Sigmoid colon (tissue), 7 donors: ENCODE results near the gene RSPRY1. TPM values are rescaled to one million over a fixed set of nuclear protein-coding genes. Genes with fewer than 3 reads are reported as not detected.

Source experiments
- DNase-seq: peaks from one replicate; pipeline ENCODE4 v3.0.0-alpha.2; 2019
- H3K27ac ChIP-seq, 4 donors: fragments of 200-600 bp; sonication (generic); one replicate each; pipeline ENCODE4 v1.5.1; 2016 to 2019; ENCODE audit warnings: mild to moderate bottlenecking in 1 of 4
- H3K27me3 ChIP-seq, 3 donors: fragments of 200-600 bp; sonication (generic); one replicate each; pipeline ENCODE4 v1.5.1; 2019; ENCODE audit warnings: mild to moderate bottlenecking in 1 of 3
- H3K36me3 ChIP-seq, 4 donors: fragments of 200-600 bp; sonication (generic); one replicate each; pipeline ENCODE4 v1.5.1; 2016 to 2019
- H3K4me1 ChIP-seq, 4 donors: fragments of 200-600 bp; sonication (generic); one replicate each; pipeline ENCODE4 v1.5.1; 2017 to 2019
- H3K4me3 ChIP-seq, 4 donors: fragments of 200-600 bp; sonication (generic); one replicate each; pipeline ENCODE4 v1.5.1; 2017 to 2019; ENCODE audit warnings: mild to moderate bottlenecking in 2 of 4, moderate library complexity in 1 of 4
- H3K9me3 ChIP-seq, 4 donors: fragments of 200-600 bp in 3 of 4; sonication (generic) in 3 of 4; one replicate each; pipeline versions ENCODE4 v1.5.1 to v1.6.1; 2013 to 2019
- CTCF ChIP-seq, 4 experiments: fragments of 450-650 bp in 3 of 4; fragments of 200-600 bp in 1 of 4; IDR thresholded peaks; one replicate each; pipeline ENCODE4 v1.5.1; 2016 to 2019; ENCODE audit warnings: antibody characterized with exemption in 4 of 4, mild to moderate bottlenecking in 3 of 4, moderate library complexity in 2 of 4
- EP300 ChIP-seq, 4 donors: sonication (generic); formaldehyde crosslinking; IDR thresholded peaks; one replicate each; pipeline ENCODE4 v1.6.1; 2017; ENCODE audit warnings: antibody characterized with exemption in 4 of 4
- POLR2A ChIP-seq, 2 donors: fragments of 450-650 bp; IDR thresholded peaks; one replicate each; pipeline ENCODE4 v1.6.1; 2016; ENCODE audit warnings: antibody characterized with exemption in 2 of 2, mild to moderate bottlenecking in 2 of 2, moderate library complexity in 2 of 2
- POLR2AphosphoS5 ChIP-seq, 4 donors: sonication (generic); formaldehyde crosslinking; IDR thresholded peaks; one replicate each; pipeline ENCODE4 v1.6.1; 2017; ENCODE audit warnings: antibody characterized with exemption in 4 of 4
- WGBS, 2 donors: extraction: QIAGEN DNeasy Blood & Tissue Kit; methylation state at CpG; one replicate each; pipeline ENCODE4 v1.1.7; 2013; 5-methylcytosine and 5-hydroxymethylcytosine counted together
- intact Hi-C: fragments of 100-400 bp; cut with DNase I; formaldehyde crosslinking; loops from one replicate; pipeline ENCODE4 v1.15.1; 2023
- polyA plus RNA-seq, 3 donors: library from polyadenylated mRNA; stranded (reverse); fragments of 200-250 nt; gene quantifications; one replicate each; pipeline ENCODE4 v1.2.3, GENCODE V29; 2013
- total RNA-seq, 4 donors: library from RNA; depleted of rRNA; stranded (reverse); fragments of >200 nt; gene quantifications; one replicate each; pipeline ENCODE4 v1.1.0, GENCODE V29; 2016
- donor health status: healthy with polysubstance abuse.
- donor health status: Bipolar disorder and iron deficiency.
- donor health status: healthy.

Gene RSPRY1
- total RNA-seq (10 to 100 TPM; 30.6 to 42.7 (median 34.1) TPM), polyA plus RNA-seq (10 to 100 TPM; 12.6 to 17.8 (median 16.6) TPM)

- no peaks in the 10 kb centered on the region for H3K9me3 ChIP-seq
- no peaks in the 10 kb centered on the region for H3K36me3 ChIP-seq
- peak; percentile 99 for DNase-seq
- peaks cover 0 to 57% (median 42%) of the 10 kb centered on the region in 4 donors for H3K4me1 ChIP-seq
- H3K4me3 ChIP-seq: peak within 1 kb of the TSS; percentile 88 to 99 (median 96)
- TF ChIP-seq POLR2AphosphoS5 (IDR thresholded peaks at IDR 0.05) (peak; percentile 86 to 96 (median 93)), EP300 (IDR thresholded peaks at IDR 0.05) (no peak), POLR2A (IDR thresholded peaks at IDR 0.05) (peak; percentile 81 to 83)
- intact Hi-C loops: loop anchor here (5.0 to 10.0 kb wide), 4 partner anchors 94 to 349 kb away; partner anchors contain the start of genes CCDC102A, CPNE2 and HERPUD1
- WGBS, 2 donors: 0% methylated on average over 64 of the region's 64 CpGs
- H3K27me3 ChIP-seq: no peaks in the 10 kb centered on the region
- H3K27ac ChIP-seq: peak within 1 kb of the TSS; percentile 97 to 99 (median 98)
These were observed at the start of gene RSPRY1, which contains the start of gene PSME3IP1 for GRCh38 chr16:57185945-57186871. TSS of gene RSPRY1 (plus strand) at chr16:57186329. CDS start at chr16:57204659, 18,330 bp downstream. TSS of gene PSME3IP1 (minus strand) at chr16:57186039. CDS start at chr16:57173854, 12,185 bp downstream.

GRCh38 chr16:57137043-57137442 is 49.1 kb upstream of the RSPRY1 start:
- Histone ChIP-seq H3K4me3 (no peak overlapping the region), H3K36me3 (peaks cover 0 to 12% (median 0%) of the 10 kb centered on the region in 4 donors), H3K4me1 (no peaks in the 10 kb centered on the region), H3K27ac (no peak overlapping the region), H3K27me3 (no peaks in the 10 kb centered on the region), H3K9me3 (no peaks in the 10 kb centered on the region)
- no peak for DNase-seq
- TF ChIP-seq POLR2AphosphoS5 (IDR thresholded peaks at IDR 0.05): no peak
- TF ChIP-seq EP300 (IDR thresholded peaks at IDR 0.05): no peak
- TF ChIP-seq POLR2A (IDR thresholded peaks at IDR 0.05): no peak
- no peak for TF ChIP-seq CTCF (IDR thresholded peaks at IDR 0.05)
- intact Hi-C loops: no loop called here
- WGBS, 2 donors: 84 to 90% methylated on average over 14 of the region's 14 CpGs

GRCh38 chr16:57137566-57138273 is 48.4 kb upstream of the RSPRY1 start:
- TF ChIP-seq POLR2A (IDR thresholded peaks at IDR 0.05) (no peak), CTCF (IDR thresholded peaks at IDR 0.05) (no peak), POLR2AphosphoS5 (IDR thresholded peaks at IDR 0.05) (no peak), EP300 (IDR thresholded peaks at IDR 0.05) (no peak)
- Histone ChIP-seq H3K4me1 (no peaks in the 10 kb centered on the region), H3K4me3 (no peak overlapping the region), H3K9me3 (no peaks in the 10 kb centered on the region), H3K36me3 (peaks cover 0 to 12% (median 0%) of the 10 kb centered on the region in 4 donors), H3K27me3 (no peaks in the 10 kb centered on the region), H3K27ac (no peak overlapping the region)
- no peak for DNase-seq
- 83 to 85% methylated on average over 10 of the region's 10 CpGs for WGBS, 2 donors
- intact Hi-C loops: no loop called here

- Histone ChIP-seq H3K36me3 (peaks cover 0 to 12% (median 0%) of the 10 kb centered on the region in 4 donors), H3K9me3 (no peaks in the 10 kb centered on the region), H3K27me3 (no peaks in the 10 kb centered on the region), H3K4me3 (no peak overlapping the region), H3K27ac (no peak overlapping the region), H3K4me1 (no peaks in the 10 kb centered on the region)
- DNase-seq: peak; percentile 37
- 89 to 90% methylated on average over 10 of the region's 10 CpGs for WGBS, 2 donors
- intact Hi-C loops: no loop called here
- TF ChIP-seq EP300 (IDR thresholded peaks at IDR 0.05): no peak
- no peak for TF ChIP-seq POLR2A (IDR thresholded peaks at IDR 0.05)
- TF ChIP-seq POLR2AphosphoS5 (IDR thresholded peaks at IDR 0.05): no peak
- no peak for TF ChIP-seq CTCF (IDR thresholded peaks at IDR 0.05)
These were observed 47.7 kb upstream of the RSPRY1 start for GRCh38 chr16:57138281-57138935.
